Central memory CD8-positive, alpha-beta T cell (primary cell): ENCODE measurements around the gene STAMBP.
"Not testable (repeated sequence)": the region's sequence is repeated elsewhere in the genome, so short reads cannot be mapped to it uniquely, and the experiment has no call there.

Experiments used
- ATAC-seq: fragments of 150-1000 bp; cut with Tn5 transposase; replicated peaks from 2 replicates; pipeline ENCODE4 v1.10.0; 2022; ENCODE audit warnings: mild to moderate bottlenecking, moderate FRiP score, moderate number of reproducible peaks; ENCODE audit not compliant: poor library complexity, severe bottlenecking; ENCODE audit errors: extremely low read depth
- DNase-seq, 2 donors: peaks; one replicate each; pipeline ENCODE4 v3.0.0; 2021; ENCODE audit warnings: low spot score in 2 of 2
- H3K27ac Mint-ChIP-seq: one replicate; pipeline ENCODE4 v1.8.0; 2022; ENCODE audit warnings: low read depth, mild to moderate bottlenecking, moderate library complexity, mixed read lengths
- H3K27me3 Mint-ChIP-seq: one replicate; pipeline ENCODE4 v1.8.0; 2022; ENCODE audit warnings: mixed read lengths
- H3K36me3 Mint-ChIP-seq: one replicate; pipeline ENCODE4 v1.8.0; 2022; ENCODE audit warnings: mild to moderate bottlenecking, moderate library complexity, mixed read lengths; ENCODE audit not compliant: insufficient read depth
- H3K4me1 Mint-ChIP-seq: one replicate; pipeline ENCODE4 v1.8.0; 2022; ENCODE audit warnings: mixed read lengths
- H3K4me3 Mint-ChIP-seq: one replicate; pipeline ENCODE4 v1.8.0; 2022; ENCODE audit warnings: mild to moderate bottlenecking, moderate library complexity, mixed read lengths
- H3K9me3 Mint-ChIP-seq: one replicate; pipeline ENCODE4 v1.8.0; 2022; ENCODE audit warnings: mixed read lengths

STAMBP gene

GRCh38 chr2:73877071-73877802, 48.5 kb downstream of the STAMBP start:
- Mint-ChIP-seq H3K27ac (no peak overlapping the region), H3K27me3 (peaks cover 1% of the 10 kb centered on the region), H3K4me1 (no peaks in the 10 kb centered on the region), H3K36me3 (peaks cover 2% of the 10 kb centered on the region), H3K4me3 (no peak overlapping the region), H3K9me3 (no peaks in the 10 kb centered on the region)
- no peak for DNase-seq
- ATAC-seq, result no peak

GRCh38 chr2:73877984-73878383, 49.2 kb downstream of the STAMBP start:
- not testable (repeated sequence) for H3K36me3 Mint-ChIP-seq, H3K4me1 Mint-ChIP-seq, H3K4me3 Mint-ChIP-seq, H3K27me3 Mint-ChIP-seq, DNase-seq, H3K9me3 Mint-ChIP-seq, ATAC-seq, H3K27ac Mint-ChIP-seq

- H3K9me3 Mint-ChIP-seq, result no peaks in the 10 kb centered on the region
- no peak for DNase-seq
- no peak overlapping the region for H3K27ac Mint-ChIP-seq
- H3K4me3 Mint-ChIP-seq, result no peak overlapping the region
- H3K36me3 Mint-ChIP-seq, result no peaks in the 10 kb centered on the region
- no peak for ATAC-seq
- H3K27me3 Mint-ChIP-seq, result peaks cover 33% of the 10 kb centered on the region
- no peaks in the 10 kb centered on the region for H3K4me1 Mint-ChIP-seq
Observed at GRCh38 chr2:73885406-73885805, 56.6 kb downstream of the STAMBP start.

- Mint-ChIP-seq H3K9me3 (no peaks in the 10 kb centered on the region), H3K27ac (no peak overlapping the region), H3K4me1 (no peaks in the 10 kb centered on the region), H3K27me3 (peaks cover 33% of the 10 kb centered on the region), H3K4me3 (no peak overlapping the region), H3K36me3 (no peaks in the 10 kb centered on the region)
- ATAC-seq (no peak), DNase-seq (no peak)
Observed at GRCh38 chr2:73886357-73886756, 57.6 kb downstream of the STAMBP start.

- not testable (repeated sequence) for H3K36me3 Mint-ChIP-seq, H3K4me3 Mint-ChIP-seq, H3K4me1 Mint-ChIP-seq, ATAC-seq, H3K9me3 Mint-ChIP-seq, DNase-seq
- Mint-ChIP-seq H3K27me3 (peaks cover 26% of the 10 kb centered on the region), H3K27ac (peak overlapping the region; percentile 76)
Observed at GRCh38 chr2:73887596-73888353, 59.0 kb downstream of the STAMBP start.

GRCh38 chr2:73888388-73888787, 59.6 kb downstream of the STAMBP start:
- H3K27ac Mint-ChIP-seq, result peak overlapping the region; percentile 76
- no peak overlapping the region for H3K4me3 Mint-ChIP-seq
- no peaks in the 10 kb centered on the region for H3K4me1 Mint-ChIP-seq
- H3K36me3 Mint-ChIP-seq, result no peaks in the 10 kb centered on the region
- H3K9me3 Mint-ChIP-seq, result no peaks in the 10 kb centered on the region
- no peak for ATAC-seq
- no peak for DNase-seq
- peaks cover 20% of the 10 kb centered on the region for H3K27me3 Mint-ChIP-seq

GRCh38 chr2:73889206-73889605, 60.4 kb downstream of the STAMBP start:
- H3K4me3 Mint-ChIP-seq, result no peak overlapping the region
- no peak for ATAC-seq

GRCh38 chr2:73890301-73891092, 61.7 kb downstream of the STAMBP start:
- H3K27me3 Mint-ChIP-seq, result peaks cover 16% of the 10 kb centered on the region
- H3K9me3 Mint-ChIP-seq, result no peaks in the 10 kb centered on the region
- DNase-seq, result no peak
- peaks cover 12% of the 10 kb centered on the region for H3K4me1 Mint-ChIP-seq
- H3K27ac Mint-ChIP-seq, result no peak overlapping the region
- ATAC-seq, result no peak
- H3K4me3 Mint-ChIP-seq, result no peak overlapping the region
- H3K36me3 Mint-ChIP-seq, result no peaks in the 10 kb centered on the region

More at GRCh38 chr2:73889206-73889605, 60.4 kb downstream of the STAMBP start:
- Mint-ChIP-seq H3K9me3 (no peaks in the 10 kb centered on the region), H3K27me3 (peaks cover 16% of the 10 kb centered on the region), H3K27ac (no peak overlapping the region), H3K36me3 (no peaks in the 10 kb centered on the region), H3K4me1 (peaks cover under 1% of the 10 kb centered on the region)
- no peak for DNase-seq

GRCh38 chr2:73891276-73891901, 62.6 kb downstream of the STAMBP start:
- Mint-ChIP-seq H3K4me1 (peaks cover 15% of the 10 kb centered on the region), H3K9me3 (no peaks in the 10 kb centered on the region), H3K27ac (peak overlapping the region; percentile 63), H3K27me3 (peaks cover 10% of the 10 kb centered on the region), H3K4me3 (no peak overlapping the region), H3K36me3 (no peaks in the 10 kb centered on the region)
- DNase-seq, result no peak
- no peak for ATAC-seq

GRCh38 chr2:73892631-73893329, 64.0 kb downstream of the STAMBP start, which contains the start of gene ACTG2:
ACTG2 (plus strand) TSS chr2:73893008; CDS start chr2:73901312, 8,304 bp downstream.
- no peaks in the 10 kb centered on the region for H3K36me3 Mint-ChIP-seq
- peaks cover 18% of the 10 kb centered on the region for H3K4me1 Mint-ChIP-seq
- no peaks in the 10 kb centered on the region for H3K9me3 Mint-ChIP-seq
- no peak for ATAC-seq
- H3K4me3 Mint-ChIP-seq, result no peak within 1 kb of the TSS
- no peak for DNase-seq
- no peak within 1 kb of the TSS for H3K27ac Mint-ChIP-seq
- no peaks in the 10 kb centered on the region for H3K27me3 Mint-ChIP-seq

- Mint-ChIP-seq H3K4me1 (peaks cover 18% of the 10 kb centered on the region), H3K27ac (no peak overlapping the region), H3K4me3 (no peak overlapping the region), H3K36me3 (no peaks in the 10 kb centered on the region), H3K9me3 (no peaks in the 10 kb centered on the region), H3K27me3 (no peaks in the 10 kb centered on the region)
- DNase-seq, result no peak
- no peak for ATAC-seq
Observed at GRCh38 chr2:73893764-73894474, 65.2 kb downstream of the STAMBP start.
